Measurements from ENCODE around the gene AGAP1.

AGAP1 gene

GRCh38 chr2:235924675-235925063 lies 430.8 kb downstream of the AGAP1 start:
- Histone ChIP-seq H3K36me3 (ENCODE audit: control insufficient read depth in 1 of 2, insufficient read depth in 2 of 2, low read length in 2 of 2) (no peaks in the 10 kb centered on the region), H3K4me3 (ENCODE audit: low read depth in 1 of 2, low read length in 2 of 2) (no peak overlapping the region), H3K4me1 (ENCODE audit: control insufficient read depth in 1 of 2, insufficient read depth in 2 of 2, low read length in 2 of 2) (peaks cover 0 to 10% of the 10 kb centered on the region in 2 donors), H3K27me3 (ENCODE audit: low read depth, low read length) (no peaks in the 10 kb centered on the region), H3K27ac (ENCODE audit: low read length) (no peak overlapping the region), H3K9me3 (ENCODE audit: control insufficient read depth in 1 of 2, low read length in 2 of 2) (no peaks in the 10 kb centered on the region)

- no peak overlapping the region for H3K27ac ChIP-seq (ENCODE audit: low read length)
Measured at GRCh38 chr2:235925250-235925919, 431.5 kb downstream of the AGAP1 start.

GRCh38 chr2:235926229-235926628 lies 432.4 kb downstream of the AGAP1 start:
- Histone ChIP-seq H3K27ac (ENCODE audit: low read length) (no peak overlapping the region), H3K4me3 (ENCODE audit: low read depth in 1 of 2, low read length in 2 of 2) (no peak overlapping the region), H3K27me3 (ENCODE audit: low read depth, low read length) (no peaks in the 10 kb centered on the region), H3K4me1 (ENCODE audit: control insufficient read depth in 1 of 2, insufficient read depth in 2 of 2, low read length in 2 of 2) (peaks cover 0 to 10% of the 10 kb centered on the region in 2 donors), H3K9me3 (ENCODE audit: control insufficient read depth in 1 of 2, low read length in 2 of 2) (no peaks in the 10 kb centered on the region), H3K36me3 (ENCODE audit: control insufficient read depth in 1 of 2, insufficient read depth in 2 of 2, low read length in 2 of 2) (peaks cover 0 to 12% of the 10 kb centered on the region in 2 donors)

More at GRCh38 chr2:235925250-235925919, 431.5 kb downstream of the AGAP1 start:
- Histone ChIP-seq H3K27me3 (ENCODE audit: low read depth, low read length) (no peaks in the 10 kb centered on the region), H3K9me3 (ENCODE audit: control insufficient read depth in 1 of 2, low read length in 2 of 2) (no peaks in the 10 kb centered on the region), H3K4me3 (ENCODE audit: low read depth in 1 of 2, low read length in 2 of 2) (no peak overlapping the region), H3K36me3 (ENCODE audit: control insufficient read depth in 1 of 2, insufficient read depth in 2 of 2, low read length in 2 of 2) (peaks cover 0 to 3% of the 10 kb centered on the region in 2 donors), H3K4me1 (ENCODE audit: control insufficient read depth in 1 of 2, insufficient read depth in 2 of 2, low read length in 2 of 2) (peaks cover 0 to 10% of the 10 kb centered on the region in 2 donors)

- H3K4me3 ChIP-seq (ENCODE audit: low read depth in 1 of 2, low read length in 2 of 2) = no peak overlapping the region
- no peaks in the 10 kb centered on the region for H3K9me3 ChIP-seq (ENCODE audit: control insufficient read depth in 1 of 2, low read length in 2 of 2)
- no peak overlapping the region for H3K27ac ChIP-seq (ENCODE audit: low read length)
- no peaks in the 10 kb centered on the region for H3K27me3 ChIP-seq (ENCODE audit: low read depth, low read length)
- peaks cover 2 to 31% of the 10 kb centered on the region in 2 donors for H3K36me3 ChIP-seq (ENCODE audit: control insufficient read depth in 1 of 2, insufficient read depth in 2 of 2, low read length in 2 of 2)
- H3K4me1 ChIP-seq (ENCODE audit: control insufficient read depth in 1 of 2, insufficient read depth in 2 of 2, low read length in 2 of 2) = no peaks in the 10 kb centered on the region
Measured at GRCh38 chr2:235928751-235929370, 435.0 kb downstream of the AGAP1 start.

GRCh38 chr2:235930701-235931100 lies 436.9 kb downstream of the AGAP1 start:
- Histone ChIP-seq H3K9me3 (ENCODE audit: control insufficient read depth in 1 of 2, low read length in 2 of 2) (no peaks in the 10 kb centered on the region), H3K27ac (ENCODE audit: low read length) (no peak overlapping the region), H3K4me1 (ENCODE audit: control insufficient read depth in 1 of 2, insufficient read depth in 2 of 2, low read length in 2 of 2) (no peaks in the 10 kb centered on the region), H3K36me3 (ENCODE audit: control insufficient read depth in 1 of 2, insufficient read depth in 2 of 2, low read length in 2 of 2) (peaks cover 13 to 31% of the 10 kb centered on the region in 2 donors), H3K4me3 (ENCODE audit: low read depth in 1 of 2, low read length in 2 of 2) (no peak overlapping the region), H3K27me3 (ENCODE audit: low read depth, low read length) (no peaks in the 10 kb centered on the region)

GRCh38 chr2:235931676-235932075 lies 437.8 kb downstream of the AGAP1 start:
- Histone ChIP-seq H3K4me3 (ENCODE audit: low read depth in 1 of 2, low read length in 2 of 2) (no peak overlapping the region), H3K9me3 (ENCODE audit: control insufficient read depth in 1 of 2, low read length in 2 of 2) (no peaks in the 10 kb centered on the region), H3K27me3 (ENCODE audit: low read depth, low read length) (no peaks in the 10 kb centered on the region), H3K36me3 (ENCODE audit: control insufficient read depth in 1 of 2, insufficient read depth in 2 of 2, low read length in 2 of 2) (peaks cover 20 to 34% of the 10 kb centered on the region in 2 donors), H3K27ac (ENCODE audit: low read length) (no peak overlapping the region), H3K4me1 (ENCODE audit: control insufficient read depth in 1 of 2, insufficient read depth in 2 of 2, low read length in 2 of 2) (no peaks in the 10 kb centered on the region)

- Histone ChIP-seq H3K9me3 (ENCODE audit: control insufficient read depth in 1 of 2, low read length in 2 of 2) (no peaks in the 10 kb centered on the region), H3K27ac (ENCODE audit: low read length) (no peak overlapping the region), H3K4me3 (ENCODE audit: low read depth in 1 of 2, low read length in 2 of 2) (no peak overlapping the region), H3K36me3 (ENCODE audit: control insufficient read depth in 1 of 2, insufficient read depth in 2 of 2, low read length in 2 of 2) (peaks cover 20 to 48% of the 10 kb centered on the region in 2 donors), H3K27me3 (ENCODE audit: low read depth, low read length) (no peaks in the 10 kb centered on the region), H3K4me1 (ENCODE audit: control insufficient read depth in 1 of 2, insufficient read depth in 2 of 2, low read length in 2 of 2) (no peaks in the 10 kb centered on the region)
Measured at GRCh38 chr2:235934059-235934773, 440.4 kb downstream of the AGAP1 start.

- Histone ChIP-seq H3K9me3 (ENCODE audit: control insufficient read depth in 1 of 2, low read length in 2 of 2) (no peaks in the 10 kb centered on the region), H3K27me3 (ENCODE audit: low read depth, low read length) (no peaks in the 10 kb centered on the region), H3K4me3 (ENCODE audit: low read depth in 1 of 2, low read length in 2 of 2) (no peak overlapping the region), H3K4me1 (ENCODE audit: control insufficient read depth in 1 of 2, insufficient read depth in 2 of 2, low read length in 2 of 2) (peaks cover 0 to 4% of the 10 kb centered on the region in 2 donors), H3K36me3 (ENCODE audit: control insufficient read depth in 1 of 2, insufficient read depth in 2 of 2, low read length in 2 of 2) (peaks cover 20 to 48% of the 10 kb centered on the region in 2 donors), H3K27ac (ENCODE audit: low read length) (no peak overlapping the region)
Measured at GRCh38 chr2:235934774-235935484, 441.1 kb downstream of the AGAP1 start.

GRCh38 chr2:235935773-235936172 lies 441.9 kb downstream of the AGAP1 start:
- no peaks in the 10 kb centered on the region for H3K9me3 ChIP-seq (ENCODE audit: control insufficient read depth in 1 of 2, low read length in 2 of 2)
- H3K27me3 ChIP-seq (ENCODE audit: low read depth, low read length) = no peaks in the 10 kb centered on the region
- H3K4me3 ChIP-seq (ENCODE audit: low read depth in 1 of 2, low read length in 2 of 2) = no peak overlapping the region
- H3K36me3 ChIP-seq (ENCODE audit: control insufficient read depth in 1 of 2, insufficient read depth in 2 of 2, low read length in 2 of 2) = peaks cover 20 to 41% of the 10 kb centered on the region in 2 donors
- H3K27ac ChIP-seq (ENCODE audit: low read length) = no peak overlapping the region
- H3K4me1 ChIP-seq (ENCODE audit: control insufficient read depth in 1 of 2, insufficient read depth in 2 of 2, low read length in 2 of 2) = peaks cover 0 to 7% of the 10 kb centered on the region in 2 donors

GRCh38 chr2:235936493-235936892 lies 442.6 kb downstream of the AGAP1 start:
- H3K27ac ChIP-seq (ENCODE audit: low read length) = no peak overlapping the region
- peaks cover 20 to 33% of the 10 kb centered on the region in 2 donors for H3K36me3 ChIP-seq (ENCODE audit: control insufficient read depth in 1 of 2, insufficient read depth in 2 of 2, low read length in 2 of 2)
- peaks cover 0 to 8% of the 10 kb centered on the region in 2 donors for H3K4me1 ChIP-seq (ENCODE audit: control insufficient read depth in 1 of 2, insufficient read depth in 2 of 2, low read length in 2 of 2)
- H3K27me3 ChIP-seq (ENCODE audit: low read depth, low read length) = no peaks in the 10 kb centered on the region
- H3K4me3 ChIP-seq (ENCODE audit: low read depth in 1 of 2, low read length in 2 of 2) = no peak overlapping the region
- H3K9me3 ChIP-seq (ENCODE audit: control insufficient read depth in 1 of 2, low read length in 2 of 2) = no peaks in the 10 kb centered on the region

GRCh38 chr2:235937087-235937486 lies 443.2 kb downstream of the AGAP1 start:
- peaks cover 20 to 27% of the 10 kb centered on the region in 2 donors for H3K36me3 ChIP-seq (ENCODE audit: control insufficient read depth in 1 of 2, insufficient read depth in 2 of 2, low read length in 2 of 2)
- H3K4me1 ChIP-seq (ENCODE audit: control insufficient read depth in 1 of 2, insufficient read depth in 2 of 2, low read length in 2 of 2) = peaks cover 0 to 8% of the 10 kb centered on the region in 2 donors
- no peaks in the 10 kb centered on the region for H3K9me3 ChIP-seq (ENCODE audit: control insufficient read depth in 1 of 2, low read length in 2 of 2)
- no peak overlapping the region for H3K4me3 ChIP-seq (ENCODE audit: low read depth in 1 of 2, low read length in 2 of 2)
- H3K27ac ChIP-seq (ENCODE audit: low read length) = no peak overlapping the region
- H3K27me3 ChIP-seq (ENCODE audit: low read depth, low read length) = no peaks in the 10 kb centered on the region

Measured in muscle layer of duodenum (tissue), 2 donors.